ENCODE measurements around the gene LOXL1.
A peak's percentile ranks its signal among the peaks of the same experiment; 100 is the strongest.

LOXL1 gene

DNA sequence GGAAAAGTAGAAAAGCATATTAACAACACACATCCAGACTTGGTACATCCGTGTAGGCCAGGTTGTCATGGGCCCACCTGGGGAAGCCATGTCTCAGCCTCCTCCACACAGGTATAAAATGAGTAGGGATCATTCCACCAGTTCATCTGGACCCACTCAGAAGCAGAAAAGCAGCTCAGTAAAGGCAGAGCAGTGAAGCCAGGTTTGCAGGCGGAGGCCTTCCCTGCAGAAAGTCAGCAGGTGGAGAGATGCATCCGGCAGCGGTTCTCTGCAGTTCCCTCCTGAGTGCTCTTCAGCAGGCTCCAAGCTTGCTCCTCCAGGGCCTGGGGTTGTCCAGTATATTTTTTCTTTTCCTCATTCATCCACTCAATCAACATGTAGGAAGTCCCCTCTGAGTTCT lies 22.1 kb downstream of the LOXL1 start:
- ATAC-seq, result no peak
- no peaks in the 10 kb centered on the region for H3K36me3 Mint-ChIP-seq
- no peaks in the 10 kb centered on the region for H3K9me3 Mint-ChIP-seq
- no peak overlapping the region for H3K27ac Mint-ChIP-seq
- H3K27me3 Mint-ChIP-seq, result peaks cover 21% of the 10 kb centered on the region
- H3K4me1 Mint-ChIP-seq, result peaks cover 15% of the 10 kb centered on the region
- no peak overlapping the region for H3K4me3 Mint-ChIP-seq

DNA sequence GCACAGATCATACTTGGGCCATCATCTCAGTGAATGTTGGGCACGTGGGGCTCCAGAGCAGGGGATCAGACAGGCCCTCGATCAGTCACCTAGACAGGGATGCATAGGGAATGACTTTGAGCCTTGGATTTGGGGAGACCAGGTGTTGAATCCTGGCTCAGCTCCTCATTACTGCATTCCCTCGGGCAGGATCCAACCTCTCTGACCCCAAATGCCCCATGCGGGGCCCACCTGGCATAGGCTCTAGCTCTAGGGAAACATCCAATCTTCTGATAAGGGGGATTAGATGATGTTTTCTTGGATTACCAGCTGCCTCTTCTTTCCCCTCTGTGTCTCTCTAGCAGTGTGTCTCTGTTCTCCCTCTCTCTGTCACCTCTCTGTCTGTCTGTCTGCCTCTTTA lies 22.7 kb downstream of the LOXL1 start:
- Mint-ChIP-seq H3K9me3 (no peaks in the 10 kb centered on the region), H3K27me3 (peaks cover 27% of the 10 kb centered on the region), H3K4me3 (no peak overlapping the region), H3K4me1 (peaks cover 15% of the 10 kb centered on the region), H3K36me3 (no peaks in the 10 kb centered on the region), H3K27ac (no peak overlapping the region)
- no peak for ATAC-seq

DNA sequence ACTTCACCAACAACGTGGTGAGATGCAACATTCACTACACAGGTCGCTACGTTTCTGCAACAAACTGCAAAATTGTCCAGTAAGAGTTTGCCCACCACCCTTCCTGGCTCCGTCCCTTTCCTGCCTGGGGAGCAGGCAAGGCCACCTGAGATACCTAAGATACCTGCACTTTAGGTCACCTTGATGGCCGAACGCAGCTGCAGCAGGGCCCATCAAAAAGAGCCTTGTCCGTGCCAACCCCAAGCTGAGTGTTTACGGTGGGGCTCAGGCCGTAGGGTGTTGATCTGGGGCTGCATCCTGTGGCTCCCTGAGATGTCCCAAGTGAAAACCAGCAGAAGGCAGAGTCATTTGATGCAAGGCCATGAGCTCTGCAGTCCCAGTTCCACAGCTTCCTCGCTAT lies 23.2 kb downstream of the LOXL1 start:
- H3K4me1 Mint-ChIP-seq, result peaks cover 15% of the 10 kb centered on the region
- no peaks in the 10 kb centered on the region for H3K36me3 Mint-ChIP-seq
- no peak overlapping the region for H3K4me3 Mint-ChIP-seq
- no peak for ATAC-seq
- no peaks in the 10 kb centered on the region for H3K9me3 Mint-ChIP-seq
- H3K27me3 Mint-ChIP-seq, result peaks cover 32% of the 10 kb centered on the region
- H3K27ac Mint-ChIP-seq, result no peak overlapping the region

DNA sequence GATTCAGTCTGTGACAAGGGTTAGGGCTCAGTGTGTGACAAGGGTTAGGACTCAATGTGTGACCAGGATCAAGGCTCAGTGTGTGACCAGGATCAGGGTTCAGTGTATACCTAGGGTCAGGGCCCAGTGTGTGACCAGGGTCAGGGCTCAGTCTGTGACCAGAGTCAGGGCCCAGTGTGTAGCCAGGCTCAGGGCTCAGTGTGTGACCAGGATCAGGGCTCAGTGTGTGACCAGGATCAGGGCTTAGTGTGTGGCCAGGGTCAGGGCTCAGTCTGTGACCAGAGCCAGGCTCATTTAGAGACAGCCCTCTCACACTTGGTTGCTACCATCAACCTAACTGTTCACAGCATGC lies 24.2 kb downstream of the LOXL1 start:
- Mint-ChIP-seq H3K4me1 (peaks cover 15% of the 10 kb centered on the region), H3K27me3 (peaks cover 32% of the 10 kb centered on the region), H3K9me3 (no peaks in the 10 kb centered on the region), H3K27ac (peak overlapping the region; percentile 12), H3K4me3 (no peak overlapping the region), H3K36me3 (no peaks in the 10 kb centered on the region)
- ATAC-seq, result peak; percentile 28

DNA sequence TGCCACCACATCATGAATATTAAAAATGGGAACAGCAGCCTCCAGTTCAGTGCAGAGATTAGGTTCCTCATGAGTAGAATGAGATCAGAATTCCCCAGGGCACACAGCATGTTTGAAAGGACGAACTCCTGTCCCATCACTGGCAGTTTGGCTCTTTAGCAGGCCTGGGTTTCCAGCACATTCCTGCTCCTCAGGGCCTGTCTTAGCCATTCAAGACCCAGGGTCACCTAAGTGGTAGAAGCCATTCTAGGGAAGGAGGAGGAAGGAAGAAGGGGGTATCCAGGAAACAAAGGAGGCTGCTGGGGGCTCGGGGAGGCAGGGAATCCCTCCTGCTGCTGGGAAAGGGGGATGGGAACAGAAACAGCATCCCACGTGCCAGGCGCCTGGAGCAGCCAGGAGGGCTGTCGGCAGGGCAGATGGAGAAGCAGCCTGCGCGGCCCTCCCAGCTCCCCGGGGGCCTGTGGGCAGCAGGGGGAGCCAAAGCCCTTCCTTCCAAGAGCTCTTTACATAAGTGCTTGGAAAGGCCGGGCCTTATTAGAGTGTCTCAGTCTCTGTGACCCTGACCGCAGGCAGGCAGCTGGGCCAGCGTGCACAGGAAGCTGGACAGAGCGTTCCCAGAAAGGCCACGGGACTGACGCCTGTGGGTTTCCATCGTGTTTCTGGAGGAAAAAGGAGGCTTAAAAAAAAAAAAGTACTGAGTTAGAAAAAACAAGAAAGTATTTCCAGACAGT lies 24.7 kb downstream of the LOXL1 start:
- Mint-ChIP-seq H3K4me3 (no peak overlapping the region), H3K27ac (peak overlapping the region; percentile 12)

DNA sequence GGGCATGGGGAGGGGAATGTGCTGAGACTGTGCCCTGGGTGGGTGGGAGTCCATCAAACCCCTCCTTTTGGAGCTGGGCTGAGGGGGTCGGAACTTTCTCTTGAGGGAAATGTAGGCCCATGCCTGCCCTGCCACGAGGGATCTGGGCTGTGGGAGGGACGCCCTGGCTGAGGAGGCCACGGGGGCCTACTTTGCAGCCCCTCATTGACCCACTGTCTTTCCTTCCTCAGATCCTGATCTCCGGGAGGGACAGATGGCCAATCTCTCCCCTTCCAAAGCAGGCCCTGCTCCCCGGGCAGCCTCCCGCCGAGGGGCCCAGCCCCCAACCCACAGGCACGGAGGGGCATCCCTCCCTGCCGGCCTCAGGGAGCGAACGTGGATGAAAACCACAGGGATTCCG lies 25.3 kb downstream of the LOXL1 start:
- H3K9me3 Mint-ChIP-seq, result no peaks in the 10 kb centered on the region
- H3K27me3 Mint-ChIP-seq, result peaks cover 34% of the 10 kb centered on the region
- H3K27ac Mint-ChIP-seq, result no peak overlapping the region
- no peak overlapping the region for H3K4me3 Mint-ChIP-seq
- H3K36me3 Mint-ChIP-seq, result no peaks in the 10 kb centered on the region
- no peak for ATAC-seq
- H3K4me1 Mint-ChIP-seq, result peaks cover 11% of the 10 kb centered on the region

More for the DNA sequence above, 24.7 kb downstream of the LOXL1 start:
- Mint-ChIP-seq H3K9me3 (no peaks in the 10 kb centered on the region), H3K27me3 (peaks cover 34% of the 10 kb centered on the region), H3K4me1 (peaks cover 15% of the 10 kb centered on the region), H3K36me3 (no peaks in the 10 kb centered on the region)
- ATAC-seq, result peak; percentile 62

- no peaks in the 10 kb centered on the region for H3K36me3 Mint-ChIP-seq
- peaks cover 38% of the 10 kb centered on the region for H3K27me3 Mint-ChIP-seq
- no peak overlapping the region for H3K4me3 Mint-ChIP-seq
- no peak for ATAC-seq
- no peaks in the 10 kb centered on the region for H3K9me3 Mint-ChIP-seq
- no peak overlapping the region for H3K27ac Mint-ChIP-seq
- H3K4me1 Mint-ChIP-seq, result peaks cover 11% of the 10 kb centered on the region
Measured at GRCh38 chr15:73952171-73952912, 26.1 kb downstream of the LOXL1 start.

GRCh38 chr15:73952913-73953750 lies 26.9 kb downstream of the LOXL1 start:
- Mint-ChIP-seq H3K27me3 (peaks cover 44% of the 10 kb centered on the region), H3K9me3 (no peaks in the 10 kb centered on the region), H3K4me1 (peaks cover 11% of the 10 kb centered on the region), H3K36me3 (no peaks in the 10 kb centered on the region), H3K4me3 (no peak overlapping the region), H3K27ac (no peak overlapping the region)
- ATAC-seq, result no peak

DNA sequence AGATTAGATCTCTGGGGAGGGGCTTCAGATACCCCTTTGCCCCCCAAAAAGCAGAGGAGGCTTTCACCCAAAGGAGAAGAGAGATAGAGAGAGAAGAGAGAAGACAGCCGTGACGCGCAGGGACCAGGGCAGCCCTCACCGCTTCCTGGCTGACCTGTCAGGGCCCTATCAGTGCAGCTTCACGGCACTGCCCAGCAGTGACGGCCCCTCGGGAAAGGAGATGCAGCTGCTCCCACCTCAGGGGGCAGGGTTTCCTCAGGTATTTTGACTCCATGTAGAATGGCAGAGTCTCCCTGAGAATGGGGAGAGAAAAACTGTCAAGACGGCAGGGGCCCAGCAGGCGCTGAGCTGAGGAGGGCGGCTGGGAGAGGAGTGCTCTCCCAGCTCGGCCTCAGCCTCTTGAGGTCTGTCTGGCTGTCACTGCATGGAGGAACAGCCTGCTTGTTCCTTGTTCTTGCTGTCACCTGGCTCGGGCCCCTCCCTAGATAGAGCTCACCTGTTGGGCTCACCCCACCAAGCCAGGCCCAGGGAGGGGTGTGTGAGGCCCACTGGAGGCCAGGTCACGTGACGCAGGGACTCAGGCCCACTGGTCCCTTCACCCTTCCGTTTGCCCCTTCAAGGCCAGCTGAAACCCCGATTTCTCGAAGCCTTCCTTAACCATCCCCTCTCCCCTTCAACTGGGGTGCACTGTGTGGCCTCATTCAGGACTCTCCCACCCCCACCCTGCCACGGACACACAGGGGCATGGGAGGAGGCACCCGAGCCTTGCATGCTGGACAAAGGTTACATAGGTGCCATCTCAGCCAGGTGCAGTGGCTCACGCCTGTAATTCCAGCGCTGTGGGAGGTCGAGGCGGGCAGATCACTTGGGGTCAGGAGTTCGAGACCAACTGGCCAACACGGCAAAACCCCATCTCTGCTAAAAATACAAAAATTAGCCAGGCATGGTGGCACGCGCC lies 28.2 kb downstream of the LOXL1 start:
- H3K4me3 Mint-ChIP-seq, result no peak overlapping the region
- no peak for ATAC-seq
- peaks cover 17% of the 10 kb centered on the region for H3K4me1 Mint-ChIP-seq
- peaks cover 44% of the 10 kb centered on the region for H3K27me3 Mint-ChIP-seq
- H3K9me3 Mint-ChIP-seq, result no peaks in the 10 kb centered on the region
- H3K36me3 Mint-ChIP-seq, result no peaks in the 10 kb centered on the region
- H3K27ac Mint-ChIP-seq, result no peak overlapping the region

DNA sequence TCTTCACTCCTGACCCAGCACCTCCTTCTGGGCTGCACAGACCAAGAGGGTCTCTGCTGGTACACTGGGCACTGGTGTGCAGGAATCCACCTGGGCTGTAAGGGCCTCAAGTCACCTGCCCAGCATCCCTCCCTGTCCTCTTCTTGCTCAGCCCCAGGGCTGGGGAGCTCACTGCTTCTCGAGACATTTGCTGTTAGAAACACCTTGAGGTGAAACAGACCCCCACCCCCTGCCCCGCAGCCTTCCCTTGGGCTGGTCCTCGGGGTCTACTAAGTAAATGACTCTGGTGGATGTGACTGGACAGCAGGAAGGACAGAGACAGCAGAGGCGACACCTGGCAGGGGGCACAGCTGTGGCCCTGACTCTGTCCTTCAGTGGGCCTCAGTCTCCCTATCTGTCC lies 29.1 kb downstream of the LOXL1 start:
- no peaks in the 10 kb centered on the region for H3K36me3 Mint-ChIP-seq
- H3K27me3 Mint-ChIP-seq, result peaks cover 44% of the 10 kb centered on the region
- H3K9me3 Mint-ChIP-seq, result no peaks in the 10 kb centered on the region
- H3K27ac Mint-ChIP-seq, result no peak overlapping the region
- no peak overlapping the region for H3K4me3 Mint-ChIP-seq
- ATAC-seq, result no peak
- peaks cover 22% of the 10 kb centered on the region for H3K4me1 Mint-ChIP-seq

DNA sequence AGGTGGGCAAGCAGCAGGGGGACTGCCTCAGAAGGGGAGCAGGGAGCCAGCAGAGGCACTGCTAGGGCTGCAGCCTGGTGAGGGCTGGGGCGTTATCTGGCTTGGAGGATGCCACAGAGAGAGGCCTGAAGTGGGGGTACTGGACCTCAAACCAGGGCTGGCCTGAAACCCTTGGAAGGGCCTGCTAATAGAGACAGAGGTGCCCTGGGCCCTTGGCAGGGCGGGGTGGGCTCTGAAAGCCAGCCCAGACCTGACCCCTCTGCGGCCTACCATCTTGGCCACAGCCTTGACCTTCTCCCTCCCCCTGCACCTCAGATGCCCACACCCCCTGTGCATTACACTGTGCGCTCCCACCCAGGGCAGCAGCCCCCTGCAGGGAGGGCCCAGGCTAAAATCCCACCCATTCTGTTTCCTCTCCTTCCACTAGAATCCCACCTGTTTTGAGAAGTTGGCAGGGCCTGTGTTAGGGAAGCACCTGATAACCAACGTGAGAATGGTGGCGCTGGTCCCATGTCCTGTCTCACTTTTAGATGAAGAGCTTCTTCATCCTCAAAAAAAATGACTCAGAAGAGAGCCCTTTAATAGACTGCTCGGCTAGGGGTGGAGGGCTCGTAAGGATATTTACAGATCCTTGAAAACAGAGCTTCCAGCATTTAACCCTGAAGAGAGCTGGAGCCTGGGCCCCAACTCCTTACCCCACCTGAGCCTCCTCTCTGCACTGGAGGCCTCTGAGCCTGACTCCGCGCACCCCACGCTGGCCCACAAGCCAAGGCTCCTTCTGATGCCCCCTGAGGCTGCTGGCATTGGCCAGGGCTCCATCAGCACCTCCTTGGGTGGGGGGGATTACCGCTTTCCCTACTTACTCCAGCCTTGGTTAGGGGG lies 29.8 kb downstream of the LOXL1 start:
- peak; percentile 16 for ATAC-seq
- peaks cover 15% of the 10 kb centered on the region for H3K4me1 Mint-ChIP-seq
- H3K36me3 Mint-ChIP-seq, result no peaks in the 10 kb centered on the region
- H3K27me3 Mint-ChIP-seq, result peaks cover 44% of the 10 kb centered on the region
- no peaks in the 10 kb centered on the region for H3K9me3 Mint-ChIP-seq
- no peak overlapping the region for H3K4me3 Mint-ChIP-seq
- H3K27ac Mint-ChIP-seq, result no peak overlapping the region

DNA sequence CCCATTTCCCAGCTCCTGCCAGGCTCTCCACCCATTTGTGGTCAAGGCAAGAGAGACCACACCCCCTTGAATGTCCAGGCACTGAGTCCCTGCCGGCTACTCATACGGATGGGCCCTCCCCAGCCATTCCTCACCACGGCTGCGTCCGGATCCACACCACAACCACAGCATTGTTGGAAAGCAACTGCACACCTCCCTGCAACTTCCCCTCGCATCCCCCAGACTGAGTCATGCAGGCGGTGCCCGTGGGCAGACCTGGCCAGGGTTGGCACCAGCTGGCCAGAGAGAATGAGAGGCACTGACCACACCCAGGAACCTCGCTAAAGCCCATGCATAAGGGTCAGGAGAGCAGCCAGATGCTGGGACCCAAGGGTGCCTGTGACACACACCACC lies 30.5 kb downstream of the LOXL1 start:
- no peak overlapping the region for H3K4me3 Mint-ChIP-seq
- ATAC-seq, result no peak
- no peaks in the 10 kb centered on the region for H3K9me3 Mint-ChIP-seq
- no peaks in the 10 kb centered on the region for H3K36me3 Mint-ChIP-seq
- H3K4me1 Mint-ChIP-seq, result peaks cover 11% of the 10 kb centered on the region
- H3K27ac Mint-ChIP-seq, result no peak overlapping the region
- H3K27me3 Mint-ChIP-seq, result peaks cover 44% of the 10 kb centered on the region

GRCh38 chr15:73957276-73957675 lies 31.0 kb downstream of the LOXL1 start:
- peaks cover 11% of the 10 kb centered on the region for H3K4me1 Mint-ChIP-seq
- no peaks in the 10 kb centered on the region for H3K9me3 Mint-ChIP-seq
- H3K27ac Mint-ChIP-seq, result no peak overlapping the region
- H3K4me3 Mint-ChIP-seq, result no peak overlapping the region
- no peaks in the 10 kb centered on the region for H3K36me3 Mint-ChIP-seq
- ATAC-seq, result no peak
- H3K27me3 Mint-ChIP-seq, result peaks cover 44% of the 10 kb centered on the region

GRCh38 chr15:73957785-73958184 lies 31.5 kb downstream of the LOXL1 start:
- H3K4me1 Mint-ChIP-seq, result peaks cover 11% of the 10 kb centered on the region
- no peak for ATAC-seq
- peaks cover 44% of the 10 kb centered on the region for H3K27me3 Mint-ChIP-seq
- no peaks in the 10 kb centered on the region for H3K9me3 Mint-ChIP-seq
- H3K36me3 Mint-ChIP-seq, result no peaks in the 10 kb centered on the region
- no peak overlapping the region for H3K27ac Mint-ChIP-seq
- H3K4me3 Mint-ChIP-seq, result no peak overlapping the region
